Tibial artery (tissue), 4 donors: Measurements from ENCODE around the gene BMAL1.
"Not testable (repeated sequence)": the region's sequence is repeated elsewhere in the genome, so short reads cannot be mapped to it uniquely, and the experiment has no call there.

ENCODE experiments used
- DNase-seq, 2 donors: peaks; one replicate each; pipeline ENCODE4 v3.0.0-alpha.2; 2019
- H3K27ac ChIP-seq, 2 donors: fragments of 200-600 bp; sonication (generic) in 1 of 2; 1 replicate in 1 of 2; 2 replicates in 1 of 2; pipeline ENCODE4 v1.5.1; 2018 to 2019; ENCODE audit warnings: mild to moderate bottlenecking in 1 of 2
- H3K27me3 ChIP-seq, 2 donors: fragments of 200-600 bp; sonication (generic) in 1 of 2; one replicate each; pipeline versions ENCODE4 v1.5.1 to v1.6.0; 2016 to 2019
- H3K36me3 ChIP-seq, 3 donors: fragments of 200-600 bp; sonication (generic) in 2 of 3; one replicate each; pipeline ENCODE4 v1.5.1; 2016 to 2019; ENCODE audit warnings: mild to moderate bottlenecking in 2 of 3
- H3K4me1 ChIP-seq, 4 donors: fragments of 200-600 bp; sonication (generic) in 2 of 4; 1 replicate in 3 of 4; 2 replicates in 1 of 4; pipeline ENCODE4 v1.5.1; 2016 to 2019
- H3K4me3 ChIP-seq, 2 donors: fragments of 200-600 bp; sonication (generic) in 1 of 2; 1 replicate in 1 of 2; 2 replicates in 1 of 2; pipeline ENCODE4 v1.5.1; 2018 to 2019; ENCODE audit warnings: mild to moderate bottlenecking in 2 of 2
- H3K9me3 ChIP-seq, 3 donors: fragments of 200-600 bp; sonication (generic) in 1 of 3; one replicate each; pipeline ENCODE4 v1.5.1; 2016 to 2019
- intact Hi-C: fragments of 100-400 bp; cut with DNase I; formaldehyde crosslinking; loops from one replicate; pipeline ENCODE4 v1.15.0; 2023; ENCODE audit warnings: low total_unique reads
- TF ChIP-seq, protein P1 (sequence below), 2 experiments: fragments of 200-600 bp in 1 of 2; fragments of 450-650 bp in 1 of 2; IDR thresholded peaks; one replicate each; pipeline ENCODE4 v1.5.1; 2017 to 2019; ENCODE audit warnings: antibody characterized with exemption in 2 of 2, mild to moderate bottlenecking in 1 of 2, moderate library complexity in 1 of 2

Gene BMAL1

DNA sequence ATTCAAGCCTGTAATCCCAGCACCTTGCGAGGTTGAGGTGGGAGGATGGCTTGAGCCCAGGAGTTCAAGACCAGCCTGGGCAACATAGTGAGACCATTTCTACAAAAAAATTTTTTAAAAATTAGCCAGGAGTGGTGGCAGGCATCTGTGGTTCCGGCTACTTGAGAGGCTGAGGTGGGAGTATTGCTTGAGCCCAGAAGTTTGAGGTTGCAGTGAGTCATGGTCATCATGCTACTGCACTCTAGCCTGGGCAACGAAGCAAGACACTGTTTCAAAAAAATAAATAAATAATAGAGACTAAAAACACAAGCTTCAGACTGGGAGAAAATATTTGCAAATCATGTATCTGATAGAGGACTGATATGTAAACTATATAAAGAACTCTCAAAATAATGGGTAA, 152.2 kb downstream of the BMAL1 start:
- intact Hi-C loops = no loop called here
- Histone ChIP-seq H3K4me3 (no peak overlapping the region), H3K9me3 (peaks cover 0 to 13% (median 2%) of the 10 kb centered on the region in 3 donors), H3K27ac (no peak overlapping the region), H3K36me3 (no peaks in the 10 kb centered on the region), H3K4me1 (no peaks in the 10 kb centered on the region), H3K27me3 (no peaks in the 10 kb centered on the region)
- TF ChIP-seq, protein P1, sequence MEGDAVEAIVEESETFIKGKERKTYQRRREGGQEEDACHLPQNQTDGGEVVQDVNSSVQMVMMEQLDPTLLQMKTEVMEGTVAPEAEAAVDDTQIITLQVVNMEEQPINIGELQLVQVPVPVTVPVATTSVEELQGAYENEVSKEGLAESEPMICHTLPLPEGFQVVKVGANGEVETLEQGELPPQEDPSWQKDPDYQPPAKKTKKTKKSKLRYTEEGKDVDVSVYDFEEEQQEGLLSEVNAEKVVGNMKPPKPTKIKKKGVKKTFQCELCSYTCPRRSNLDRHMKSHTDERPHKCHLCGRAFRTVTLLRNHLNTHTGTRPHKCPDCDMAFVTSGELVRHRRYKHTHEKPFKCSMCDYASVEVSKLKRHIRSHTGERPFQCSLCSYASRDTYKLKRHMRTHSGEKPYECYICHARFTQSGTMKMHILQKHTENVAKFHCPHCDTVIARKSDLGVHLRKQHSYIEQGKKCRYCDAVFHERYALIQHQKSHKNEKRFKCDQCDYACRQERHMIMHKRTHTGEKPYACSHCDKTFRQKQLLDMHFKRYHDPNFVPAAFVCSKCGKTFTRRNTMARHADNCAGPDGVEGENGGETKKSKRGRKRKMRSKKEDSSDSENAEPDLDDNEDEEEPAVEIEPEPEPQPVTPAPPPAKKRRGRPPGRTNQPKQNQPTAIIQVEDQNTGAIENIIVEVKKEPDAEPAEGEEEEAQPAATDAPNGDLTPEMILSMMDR (IDR thresholded peaks at IDR 0.05) = no peak
- no peak for DNase-seq

DNA sequence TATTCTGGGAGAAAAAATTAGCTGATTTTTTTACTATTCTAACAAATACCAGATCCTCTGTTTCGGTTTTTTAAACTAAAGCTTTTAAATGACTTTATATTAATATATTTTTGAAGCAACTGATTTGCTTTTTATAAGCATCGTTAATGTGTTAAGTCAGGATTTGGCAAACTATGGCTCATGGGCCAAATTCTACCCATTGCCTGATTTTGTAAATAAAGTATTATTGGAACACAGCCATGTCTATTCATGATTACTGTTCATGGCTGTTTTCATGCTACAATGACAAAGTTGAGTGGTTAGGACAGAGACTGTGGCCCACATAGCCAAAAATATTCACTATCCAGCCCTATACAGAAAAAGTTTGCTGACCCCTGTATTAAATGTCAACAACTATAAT, 155.8 kb downstream of the BMAL1 start:
- DNase-seq = no peak
- TF ChIP-seq, protein P1 (IDR thresholded peaks at IDR 0.05) = no peak
- no peaks in the 10 kb centered on the region for H3K36me3 ChIP-seq
- no peaks in the 10 kb centered on the region for H3K4me1 ChIP-seq
- no peaks in the 10 kb centered on the region for H3K27me3 ChIP-seq
- peaks cover 0 to 2% (median 0%) of the 10 kb centered on the region in 3 donors for H3K9me3 ChIP-seq
- H3K27ac ChIP-seq = no peak overlapping the region
- H3K4me3 ChIP-seq = no peak overlapping the region
- intact Hi-C loops = no loop called here

DNA sequence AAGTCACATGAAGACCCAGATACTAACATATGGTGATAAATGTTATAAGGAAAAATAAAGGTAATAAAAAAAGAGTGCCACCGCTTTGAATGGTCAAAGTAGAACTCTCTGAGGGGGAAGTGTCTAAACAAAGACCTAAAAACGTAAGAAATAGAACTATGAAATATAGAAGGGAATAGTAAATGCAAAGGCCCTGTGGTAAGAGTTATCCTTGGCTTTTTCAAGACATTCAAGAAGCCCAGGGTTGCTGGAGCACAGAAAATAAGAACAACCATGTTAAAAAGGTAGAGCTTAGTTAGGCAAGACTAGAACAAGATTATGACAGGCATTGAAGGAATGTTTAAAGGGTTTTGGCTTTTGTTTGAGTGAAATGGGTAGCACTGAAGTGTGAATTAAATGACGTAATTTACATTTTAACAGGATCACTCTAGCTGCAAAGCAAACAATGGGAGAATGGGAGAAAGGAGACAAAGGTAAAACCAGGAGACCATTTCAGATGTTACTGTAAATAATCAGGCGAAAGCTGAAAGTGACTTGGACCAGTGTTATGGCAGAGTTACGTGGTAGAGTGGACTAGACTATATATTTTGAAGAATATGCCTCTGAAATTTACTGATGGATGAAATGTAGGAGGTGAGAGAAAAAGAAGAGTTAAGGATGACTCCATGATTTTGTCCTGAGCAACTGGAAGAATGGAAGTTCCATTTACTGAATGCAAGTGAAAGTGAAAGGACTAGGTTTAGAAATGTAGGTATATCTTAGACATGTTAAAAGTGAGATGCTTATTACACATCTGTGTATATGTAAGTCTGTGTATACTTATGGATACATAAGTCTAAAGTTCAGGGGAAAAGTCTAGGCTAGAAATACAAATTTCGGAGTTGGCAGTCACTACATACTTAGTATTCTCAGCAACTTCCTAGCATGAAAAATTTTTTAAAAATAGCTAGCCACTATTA, 156.9 kb downstream of the BMAL1 start:
- no peak for DNase-seq
- intact Hi-C loops = no loop called here
- TF ChIP-seq, protein P1 (IDR thresholded peaks at IDR 0.05) = no peak
- Histone ChIP-seq H3K9me3 (no peaks in the 10 kb centered on the region), H3K4me3 (no peak overlapping the region), H3K4me1 (no peaks in the 10 kb centered on the region), H3K27ac (no peak overlapping the region), H3K27me3 (no peaks in the 10 kb centered on the region), H3K36me3 (no peaks in the 10 kb centered on the region)

DNA sequence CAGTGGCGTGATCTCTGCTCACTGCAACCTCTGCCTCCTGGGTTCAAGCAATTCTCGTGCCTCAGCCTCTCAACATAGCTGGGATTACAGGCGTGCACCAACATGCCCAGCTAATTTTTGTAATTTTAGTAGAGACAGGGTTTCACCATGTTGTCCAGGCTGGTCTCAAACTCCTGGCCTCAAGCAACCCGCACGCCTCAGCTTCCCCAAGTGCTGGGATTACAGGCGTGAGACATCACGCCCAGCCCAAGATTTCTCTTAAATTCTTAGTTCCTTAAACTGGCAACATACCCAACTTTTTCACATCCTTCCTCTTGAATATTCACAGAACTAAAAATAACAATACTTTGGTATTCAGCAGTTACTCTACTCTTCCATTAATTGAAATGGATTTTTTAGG, 159.2 kb downstream of the BMAL1 start:
- H3K9me3 ChIP-seq, DNase-seq, H3K4me1 ChIP-seq, intact Hi-C loops, H3K27me3 ChIP-seq, H3K4me3 ChIP-seq, H3K36me3 ChIP-seq, H3K27ac ChIP-seq: not testable (repeated sequence)
